K562 (cell line): ENCODE results near the gene SCEL.

Experiments
- CBX3 ChIP-seq, 2 experiments: IDR thresholded peaks; 1 replicate in 1 of 2; 2 replicates in 1 of 2; pipeline ENCODE4 v1.6.1; 2012; ENCODE audit warnings: inconsistent platforms in 2 of 2, low read length in 2 of 2, borderline replicate concordance in 1 of 2, control low read depth in 1 of 2
- CHD2 ChIP-seq: IDR thresholded peaks from 2 replicates; pipeline ENCODE4 v1.6.1; 2011; ENCODE audit warnings: low read depth, low read length
- CUX1 ChIP-seq: fragments of 200-800 bp; sonication (Bioruptor generic); IDR thresholded peaks from 2 replicates; pipeline ENCODE4 v1.6.1; 2016; ENCODE audit warnings: missing genetic modification characterization, missing compliant biosample characterization
- NR2C2 ChIP-seq, 2 experiments: fragments of 200-800 bp in 1 of 2; sonication (Bioruptor generic) in 1 of 2; sonication (generic) in 1 of 2; formaldehyde crosslinking in 1 of 2; IDR thresholded peaks; 2 replicates each; pipeline versions ENCODE4 v1.6.1 to v1.8.0; 2016 to 2022; ENCODE audit warnings: mild to moderate bottlenecking in 1 of 2, missing compliant biosample characterization in 1 of 2, missing genetic modification characterization in 1 of 2, missing genetic modification reagents in 1 of 2
- PHB2 ChIP-seq: fragments of 450-650 bp; IDR thresholded peaks from 2 replicates; pipeline ENCODE4 v1.6.1; 2017; ENCODE audit warnings: low read depth
- SAFB2 ChIP-seq: fragments of 200-400 bp; formaldehyde crosslinking; IDR thresholded peaks from 2 replicates; pipeline ENCODE4 v1.6.1; 2018; ENCODE audit warnings: borderline replicate concordance, low read length, low read depth, moderate library complexity; ENCODE audit not compliant: severe bottlenecking
- SMAD3 ChIP-seq: fragments of 450-650 bp; formaldehyde crosslinking; conservative IDR thresholded peaks from 2 replicates; pipeline ENCODE4 v1.4.0; 2020; ENCODE audit warnings: mild to moderate bottlenecking
- SRSF9 ChIP-seq: fragments of 200-400 bp; formaldehyde crosslinking; IDR thresholded peaks from 2 replicates; pipeline ENCODE4 v1.6.1; 2017; ENCODE audit warnings: low read depth, low read length, borderline replicate concordance
- TEAD4 ChIP-seq, 2 experiments: sonication (generic) in 1 of 2; formaldehyde crosslinking in 1 of 2; IDR thresholded peaks; 2 replicates each; pipeline versions ENCODE4 v1.6.1 to v1.8.0; 2012 to 2022; ENCODE audit warnings: borderline replicate concordance in 1 of 2, inconsistent platforms in 1 of 2, low read length in 1 of 2, mild to moderate bottlenecking in 1 of 2, missing genetic modification reagents in 1 of 2
- TSHZ1 ChIP-seq: fragments of 250-450 bp; sonication (Bioruptor Pico); IDR thresholded peaks from 2 replicates; pipeline ENCODE4 v1.4.0; 2020; ENCODE audit warnings: mild to moderate bottlenecking, moderate library complexity
- ZNF224 ChIP-seq: sonication (generic); formaldehyde crosslinking; IDR thresholded peaks from 2 replicates; pipeline ENCODE4 v1.8.0; 2022; ENCODE audit warnings: mild to moderate bottlenecking, missing genetic modification reagents
- ZNF354B ChIP-seq: fragments of 250-450 bp; sonication (Bioruptor Pico); IDR thresholded peaks from 2 replicates; pipeline ENCODE4 v1.4.0; 2020
- TF ChIP-seq, protein P1 (sequence below): sonication (generic); formaldehyde crosslinking; IDR thresholded peaks from 2 replicates; pipeline ENCODE4 v1.8.0; 2023; ENCODE audit warnings: missing genetic modification reagents, mild to moderate bottlenecking, borderline replicate concordance
- TF ChIP-seq, protein P2 (sequence below): sonication (generic); formaldehyde crosslinking; IDR thresholded peaks from 2 replicates; pipeline ENCODE4 v1.8.1; 2022; ENCODE audit warnings: missing genetic modification reagents

GRCh38 chr13:77533875-77534788 is 1.4 kb upstream of the SCEL start:
- TF ChIP-seq SAFB2 (no peak), CUX1 (no peak), CBX3 (IDR thresholded peaks at IDR 0.05; ENCODE audit: borderline replicate concordance in 1 of 2, low read length in 2 of 2) (no peak), SMAD3 (CRISPR knock-in tag) (no peak), ZNF224 (CRISPR knock-in tag) (no peak), NR2C2 (CRISPR knock-in tag; IDR thresholded peaks at IDR 0.05) (no peak), NR2C2 (tag; IDR thresholded peaks at IDR 0.05) (no peak), CHD2 (no peak), SRSF9 (no peak), TSHZ1 (no peak), TEAD4 (IDR thresholded peaks at IDR 0.05; ENCODE audit: low read length) (no peak), TEAD4 (CRISPR knock-in tag; IDR thresholded peaks at IDR 0.05; ENCODE audit: borderline replicate concordance) (no peak), ZNF354B (CRISPR knock-in tag) (no peak), PHB2 (no peak)
- TF ChIP-seq, protein P1, sequence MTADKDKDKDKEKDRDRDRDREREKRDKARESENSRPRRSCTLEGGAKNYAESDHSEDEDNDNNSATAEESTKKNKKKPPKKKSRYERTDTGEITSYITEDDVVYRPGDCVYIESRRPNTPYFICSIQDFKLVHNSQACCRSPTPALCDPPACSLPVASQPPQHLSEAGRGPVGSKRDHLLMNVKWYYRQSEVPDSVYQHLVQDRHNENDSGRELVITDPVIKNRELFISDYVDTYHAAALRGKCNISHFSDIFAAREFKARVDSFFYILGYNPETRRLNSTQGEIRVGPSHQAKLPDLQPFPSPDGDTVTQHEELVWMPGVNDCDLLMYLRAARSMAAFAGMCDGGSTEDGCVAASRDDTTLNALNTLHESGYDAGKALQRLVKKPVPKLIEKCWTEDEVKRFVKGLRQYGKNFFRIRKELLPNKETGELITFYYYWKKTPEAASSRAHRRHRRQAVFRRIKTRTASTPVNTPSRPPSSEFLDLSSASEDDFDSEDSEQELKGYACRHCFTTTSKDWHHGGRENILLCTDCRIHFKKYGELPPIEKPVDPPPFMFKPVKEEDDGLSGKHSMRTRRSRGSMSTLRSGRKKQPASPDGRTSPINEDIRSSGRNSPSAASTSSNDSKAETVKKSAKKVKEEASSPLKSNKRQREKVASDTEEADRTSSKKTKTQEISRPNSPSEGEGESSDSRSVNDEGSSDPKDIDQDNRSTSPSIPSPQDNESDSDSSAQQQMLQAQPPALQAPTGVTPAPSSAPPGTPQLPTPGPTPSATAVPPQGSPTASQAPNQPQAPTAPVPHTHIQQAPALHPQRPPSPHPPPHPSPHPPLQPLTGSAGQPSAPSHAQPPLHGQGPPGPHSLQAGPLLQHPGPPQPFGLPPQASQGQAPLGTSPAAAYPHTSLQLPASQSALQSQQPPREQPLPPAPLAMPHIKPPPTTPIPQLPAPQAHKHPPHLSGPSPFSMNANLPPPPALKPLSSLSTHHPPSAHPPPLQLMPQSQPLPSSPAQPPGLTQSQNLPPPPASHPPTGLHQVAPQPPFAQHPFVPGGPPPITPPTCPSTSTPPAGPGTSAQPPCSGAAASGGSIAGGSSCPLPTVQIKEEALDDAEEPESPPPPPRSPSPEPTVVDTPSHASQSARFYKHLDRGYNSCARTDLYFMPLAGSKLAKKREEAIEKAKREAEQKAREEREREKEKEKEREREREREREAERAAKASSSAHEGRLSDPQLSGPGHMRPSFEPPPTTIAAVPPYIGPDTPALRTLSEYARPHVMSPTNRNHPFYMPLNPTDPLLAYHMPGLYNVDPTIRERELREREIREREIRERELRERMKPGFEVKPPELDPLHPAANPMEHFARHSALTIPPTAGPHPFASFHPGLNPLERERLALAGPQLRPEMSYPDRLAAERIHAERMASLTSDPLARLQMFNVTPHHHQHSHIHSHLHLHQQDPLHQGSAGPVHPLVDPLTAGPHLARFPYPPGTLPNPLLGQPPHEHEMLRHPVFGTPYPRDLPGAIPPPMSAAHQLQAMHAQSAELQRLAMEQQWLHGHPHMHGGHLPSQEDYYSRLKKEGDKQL (CRISPR knock-in tag): no peak
- TF ChIP-seq, protein P2, sequence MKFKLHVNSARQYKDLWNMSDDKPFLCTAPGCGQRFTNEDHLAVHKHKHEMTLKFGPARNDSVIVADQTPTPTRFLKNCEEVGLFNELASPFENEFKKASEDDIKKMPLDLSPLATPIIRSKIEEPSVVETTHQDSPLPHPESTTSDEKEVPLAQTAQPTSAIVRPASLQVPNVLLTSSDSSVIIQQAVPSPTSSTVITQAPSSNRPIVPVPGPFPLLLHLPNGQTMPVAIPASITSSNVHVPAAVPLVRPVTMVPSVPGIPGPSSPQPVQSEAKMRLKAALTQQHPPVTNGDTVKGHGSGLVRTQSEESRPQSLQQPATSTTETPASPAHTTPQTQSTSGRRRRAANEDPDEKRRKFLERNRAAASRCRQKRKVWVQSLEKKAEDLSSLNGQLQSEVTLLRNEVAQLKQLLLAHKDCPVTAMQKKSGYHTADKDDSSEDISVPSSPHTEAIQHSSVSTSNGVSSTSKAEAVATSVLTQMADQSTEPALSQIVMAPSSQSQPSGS: no peak
